HCT116 (cell line): ENCODE measurements around the gene KCNN3. TPM values are rescaled to one million over a fixed set of nuclear protein-coding genes. Genes with fewer than 3 reads are reported as not detected.

Experiments used
- ATAC-seq: fragments of 200-7000 bp; cut with Tn5 transposase; 2 replicates; pipeline ENCODE4 v1.9.1; 2020; ENCODE audit warnings: mild to moderate bottlenecking, moderate library complexity
- BruUV-seq: library from RNA; stranded (reverse); fragments of 400-500 nt; replicated peaks from 2 replicates; lab custom pipeline; 2021; lab: Mats Ljungman, UMichigan
- CTCF ChIA-PET: fragments of 300-600 bp; sonication (Branson Sonifier 250); formaldehyde crosslinking; loops from one replicate; lab custom pipeline; 2021; ENCODE audit warnings: antibody characterized with exemption; lab: Charles Lee
- POLR2A ChIA-PET: fragments of 300-600, 350-600 bp; sonication (Branson Sonifier 250); formaldehyde crosslinking; loops from one replicate; lab custom pipeline; 2021; ENCODE audit warnings: antibody characterized with exemption; lab: Charles Lee
- RAD21 ChIA-PET, 2 experiments: fragments of 300-600 bp; sonication (Branson Sonifier 250); formaldehyde crosslinking; loops; one replicate each; lab custom pipeline; 2023; ENCODE audit warnings: low total read pairs in 2 of 2; ENCODE audit not compliant: uncharacterized antibody in 2 of 2, unreplicated experiment in 2 of 2, low non-redundant PET in 1 of 2; lab: Charles Lee
- DNase-seq: peaks from one replicate; pipeline ENCODE4 v3.0.0-alpha.2; 2010; ENCODE audit warnings: low read depth, low spot score
- H2AFZ ChIP-seq: fragments of 200-600 bp; shearing (Covaris generic), sonication (generic); 2 replicates; pipeline ENCODE4 v1.6.1; 2017; ENCODE audit warnings: low read depth, mixed run types, mixed read lengths, antibody characterized with exemption, low read length; ENCODE audit not compliant: poor library complexity, severe bottlenecking
- H3K27ac ChIP-seq: 2 replicates; pipeline ENCODE4 v1.5.1; 2012; ENCODE audit warnings: low read depth, low read length
- H3K27me3 ChIP-seq: fragments of 200-600 bp; sonication (generic); 2 replicates; pipeline ENCODE4 v1.6.1; 2016; ENCODE audit warnings: mixed run types, low read length, mixed read lengths; ENCODE audit not compliant: insufficient read depth
- H3K36me3 ChIP-seq, 2 experiments: fragments of 200-500 bp in 1 of 2; fragments of 200-600 bp in 1 of 2; sonication (Bioruptor generic) in 1 of 2; sonication (generic) in 1 of 2; 2 replicates each; pipeline versions ENCODE4 v1.5.1 to v1.6.1; 2014 to 2016; ENCODE audit warnings: low read length in 2 of 2, inconsistent platforms in 1 of 2, mixed read lengths in 1 of 2, mixed run types in 1 of 2; ENCODE audit not compliant: insufficient read depth in 2 of 2, control insufficient read depth in 1 of 2
- H3K4me1 ChIP-seq, 2 experiments: fragments of 200-600 bp in 1 of 2; sonication (generic) in 1 of 2; 2 replicates each; pipeline versions ENCODE4 v1.5.1 to v1.6.1; 2012 to 2017; ENCODE audit warnings: low read length in 2 of 2, inconsistent platforms in 1 of 2, mild to moderate bottlenecking in 1 of 2, mixed read lengths in 1 of 2, mixed run types in 1 of 2, moderate library complexity in 1 of 2; ENCODE audit not compliant: insufficient read depth in 2 of 2, control insufficient read depth in 1 of 2
- H3K4me2 ChIP-seq: fragments of 200-600 bp; sonication (generic); 2 replicates; pipeline ENCODE4 v1.6.1; 2017; ENCODE audit warnings: mixed run types, low read length, mixed read lengths
- H3K4me3 ChIP-seq, 2 experiments: fragments of 200-600 bp in 1 of 2; sonication (generic) in 1 of 2; replicated peaks in 1 of 2; 2 replicates each; pipeline ENCODE4 v1.5.1; 2011 to 2016; ENCODE audit warnings: low read length in 2 of 2, control low read depth in 1 of 2, low read depth in 1 of 2, mild to moderate bottlenecking in 1 of 2, mixed read lengths in 1 of 2, mixed run types in 1 of 2
- H3K79me2 ChIP-seq: fragments of 200-600 bp; sonication (generic); 2 replicates; pipeline ENCODE4 v1.6.1; 2017; ENCODE audit warnings: mild to moderate bottlenecking, mixed run types, low read length, moderate library complexity, mixed read lengths; ENCODE audit not compliant: insufficient read depth
- H3K9ac ChIP-seq: fragments of 200-600 bp; sonication (generic); 2 replicates; pipeline ENCODE4 v1.6.1; 2016; ENCODE audit warnings: low read length, mixed read lengths
- H3K9me2 ChIP-seq: fragments of 200-600 bp; sonication (generic), shearing (Covaris generic); 2 replicates; pipeline ENCODE4 v1.6.1; 2017; ENCODE audit warnings: mixed run types, mild to moderate bottlenecking, moderate library complexity; ENCODE audit not compliant: insufficient read depth
- H3K9me3 ChIP-seq, 2 experiments: fragments of 200-500 bp in 1 of 2; fragments of 200-600 bp in 1 of 2; sonication (Bioruptor generic) in 1 of 2; sonication (generic) in 1 of 2; 2 replicates each; pipeline ENCODE4 v1.6.1; 2014 to 2017; ENCODE audit warnings: low read length in 2 of 2, mixed read lengths in 2 of 2, inconsistent platforms in 1 of 2, low read depth in 1 of 2, mild to moderate bottlenecking in 1 of 2, mixed run types in 1 of 2, moderate library complexity in 1 of 2; ENCODE audit not compliant: control insufficient read depth in 1 of 2, insufficient read depth in 1 of 2
- H4K20me1 ChIP-seq: fragments of 200-600 bp; sonication (generic), shearing (Covaris generic); 2 replicates; pipeline ENCODE4 v1.6.1; 2017; ENCODE audit warnings: mixed run types, mild to moderate bottlenecking, moderate library complexity; ENCODE audit not compliant: insufficient read depth
- EGR1 ChIP-seq: IDR thresholded peaks from 2 replicates; pipeline ENCODE4 v1.6.1; 2012; ENCODE audit warnings: low read depth
- ELF1 ChIP-seq: IDR thresholded peaks from 2 replicates; pipeline ENCODE4 v1.6.1; 2012; ENCODE audit warnings: low read depth, borderline replicate concordance
- EZH2 ChIP-seq: fragments of 200-600 bp; sonication (generic); IDR thresholded peaks from 2 replicates; pipeline ENCODE4 v1.6.1; 2017; ENCODE audit warnings: antibody characterized with exemption, mixed run types
- EZH2phosphoT487 ChIP-seq: fragments of 200-600 bp; IDR thresholded peaks from 2 replicates; pipeline ENCODE4 v1.6.1; 2018; ENCODE audit warnings: antibody characterized with exemption, borderline replicate concordance
- FOSL1 ChIP-seq: IDR thresholded peaks from 2 replicates; pipeline ENCODE4 v1.6.1; 2012; ENCODE audit warnings: low read depth
- JUND ChIP-seq: IDR thresholded peaks from 2 replicates; pipeline ENCODE4 v1.6.1; 2012
- POLR2A ChIP-seq: IDR thresholded peaks from 2 replicates; pipeline ENCODE4 v1.7.0; 2011; ENCODE audit warnings: borderline replicate concordance; ENCODE audit not compliant: insufficient read depth, insufficient read length; ENCODE audit errors: extremely low read depth
- POLR2AphosphoS5 ChIP-seq: IDR thresholded peaks from 2 replicates; pipeline ENCODE4 v1.6.1; 2011; ENCODE audit warnings: mild to moderate bottlenecking, low read depth, low read length, moderate library complexity
- RAD21 ChIP-seq: IDR thresholded peaks from 2 replicates; pipeline ENCODE4 v1.6.1; 2012; ENCODE audit warnings: low read depth, mild to moderate bottlenecking
- SIN3A ChIP-seq: IDR thresholded peaks from 2 replicates; pipeline ENCODE4 v1.6.1; 2012; ENCODE audit warnings: low read depth
- TCF7L2 ChIP-seq: IDR thresholded peaks from 2 replicates; pipeline ENCODE4 v1.7.0; 2011; ENCODE audit warnings: borderline replicate concordance, inconsistent platforms; ENCODE audit not compliant: insufficient read depth, insufficient read length; ENCODE audit errors: extremely low read depth
- YY1 ChIP-seq: IDR thresholded peaks from 2 replicates; pipeline ENCODE4 v1.6.1; 2011; ENCODE audit warnings: low read length, low read depth, moderate library complexity, mild to moderate bottlenecking; ENCODE audit not compliant: insufficient replicate concordance; ENCODE audit errors: extremely low read depth
- ZBTB33 ChIP-seq: IDR thresholded peaks from 2 replicates; pipeline ENCODE4 v1.6.1; 2011; ENCODE audit warnings: mild to moderate bottlenecking, low read length, moderate library complexity; ENCODE audit not compliant: insufficient replicate concordance; ENCODE audit errors: extremely low read depth
- ZFX ChIP-seq: fragments of 450-650 bp; IDR thresholded peaks from 2 replicates; pipeline ENCODE4 v1.6.1; 2017
- ZNF274 ChIP-seq: fragments of 200-500 bp; sonication (Bioruptor generic); IDR thresholded peaks from 2 replicates; pipeline ENCODE4 v1.6.1; 2014; ENCODE audit warnings: mild to moderate bottlenecking, low read depth, low read length, inconsistent platforms
- intact Hi-C: fragments of 100-400 bp; cut with micrococcal nuclease; formaldehyde crosslinking; loops from 2 replicates; pipeline ENCODE4 v1.10.0; 2022
- total RNA-seq: library from RNA; stranded (reverse); gene quantifications from one replicate; pipeline ENCODE4 v1.2.1, GENCODE V29; 2021; ENCODE audit not compliant: unreplicated experiment
- TF ChIP-seq, protein P1 (sequence below): IDR thresholded peaks from 2 replicates; pipeline ENCODE4 v1.6.1; 2012
- TF ChIP-seq, protein P2 (sequence below): IDR thresholded peaks from 2 replicates; pipeline ENCODE4 v1.6.1; 2012

Gene KCNN3
- total RNA-seq, 1 experiment from 2014 or later: 1.1 TPM

GRCh38 chr1:154866257-154867063 lies 3.6 kb downstream of the KCNN3 start:
- no TSS peak for BruUV-seq
- no peaks in the 10 kb centered on the region for H3K9me2 ChIP-seq
- TF ChIP-seq ZFX (no peak), SIN3A (no peak), ZNF274 (no peak), EZH2 (no peak), POLR2A (no peak), FOSL1 (no peak), YY1 (no peak)
- TF ChIP-seq, all 23 proteins: peak for 0
- RAD21 ChIA-PET: no interaction called here
- no peak overlapping the region for H3K4me2 ChIP-seq
- peaks cover 0 to 24% of the 10 kb centered on the region in 2 experiments; a peak in 3 of 4 replicates for H3K4me1 ChIP-seq
- no peak for DNase-seq
- no peaks in the 10 kb centered on the region for H3K36me3 ChIP-seq
- CTCF ChIA-PET: no interaction called here
- ATAC-seq: no peak
- POLR2A ChIA-PET: no interaction called here
- H3K27ac ChIP-seq: no peak overlapping the region
- no peaks in the 10 kb centered on the region for H4K20me1 ChIP-seq
- intact Hi-C loops: no loop called here
- no peaks in the 10 kb centered on the region for H3K9me3 ChIP-seq
- no peaks in the 10 kb centered on the region for H3K79me2 ChIP-seq
- no peak overlapping the region for H3K4me3 ChIP-seq
- H3K9ac ChIP-seq: no peak overlapping the region
- peaks cover 4% of the 10 kb centered on the region; the same call in 1 of the 2 replicates for H3K27me3 ChIP-seq
- H2AFZ ChIP-seq: no peak overlapping the region

DNA sequence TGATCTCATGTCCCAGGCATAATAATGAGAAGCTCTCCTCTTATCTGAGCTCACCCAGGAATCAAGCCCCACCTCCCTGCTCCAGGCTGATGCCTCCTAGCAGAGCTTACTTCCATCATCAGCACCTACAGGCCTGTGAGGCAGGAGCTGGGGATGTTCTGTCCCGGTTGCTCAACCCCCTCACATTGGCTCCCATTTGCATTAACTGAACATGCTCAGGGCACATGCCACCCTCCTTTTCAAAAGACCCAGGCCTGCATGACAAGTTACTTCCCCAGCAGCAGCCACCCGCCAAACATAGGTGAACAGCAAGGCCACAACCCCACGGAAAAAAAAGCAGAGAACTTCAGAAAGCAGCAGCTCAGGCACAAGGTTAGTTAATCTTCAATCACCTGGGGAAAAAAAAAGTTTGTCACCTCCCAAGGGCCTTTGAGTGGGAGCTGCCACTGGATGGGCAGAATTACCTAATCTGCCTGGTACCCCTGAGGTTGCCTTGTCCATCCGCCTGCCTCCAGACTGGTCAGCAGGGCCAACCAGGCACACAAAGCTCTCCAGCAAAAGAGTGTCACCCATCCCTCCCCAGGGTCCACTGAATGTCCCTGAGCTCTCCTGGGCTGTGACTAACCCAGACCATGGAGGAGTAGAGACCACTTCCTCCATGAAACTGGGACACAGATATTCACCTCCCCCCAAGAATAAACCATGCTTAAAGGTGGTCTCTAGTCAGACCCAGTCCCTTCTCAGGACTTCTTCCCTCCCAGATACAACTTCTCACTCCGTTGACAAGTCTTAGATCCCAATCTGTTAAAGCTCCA lies 4.4 kb downstream of the KCNN3 start:
- Histone ChIP-seq H3K27me3 (peaks cover 4% of the 10 kb centered on the region; the same call in 1 of the 2 replicates), H3K9ac (no peak overlapping the region), H2AFZ (no peak overlapping the region), H4K20me1 (no peaks in the 10 kb centered on the region), H3K36me3 (no peaks in the 10 kb centered on the region), H3K27ac (no peak overlapping the region), H3K79me2 (no peaks in the 10 kb centered on the region), H3K4me3 (no peak overlapping the region), H3K4me1 (peaks cover 0 to 22% of the 10 kb centered on the region in 2 experiments; a peak in 3 of 4 replicates), H3K9me3 (no peaks in the 10 kb centered on the region), H3K9me2 (no peaks in the 10 kb centered on the region), H3K4me2 (no peak overlapping the region)
- POLR2A ChIA-PET: no interaction called here
- ATAC-seq (no peak), DNase-seq (no peak)
- BruUV-seq: no TSS peak
- intact Hi-C loops: no loop called here
- RAD21 ChIA-PET: interaction anchor here in 1 of 2 experiments (0.5 kb wide), 1 partner anchor 13 kb away, joined by 3 read pairs; no protein-coding TSS in a partner anchor
- CTCF ChIA-PET: no interaction called here
- TF ChIP-seq, protein P1, sequence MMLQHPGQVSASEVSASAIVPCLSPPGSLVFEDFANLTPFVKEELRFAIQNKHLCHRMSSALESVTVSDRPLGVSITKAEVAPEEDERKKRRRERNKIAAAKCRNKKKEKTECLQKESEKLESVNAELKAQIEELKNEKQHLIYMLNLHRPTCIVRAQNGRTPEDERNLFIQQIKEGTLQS: no peak
- TF ChIP-seq TCF7L2: no peak
- TF ChIP-seq ZBTB33: no peak
- TF ChIP-seq EZH2phosphoT487: no peak
- no peak for TF ChIP-seq POLR2AphosphoS5
- TF ChIP-seq POLR2A: no peak
- no peak for TF ChIP-seq RAD21
- TF ChIP-seq EGR1: no peak
- no peak for TF ChIP-seq ELF1
- TF ChIP-seq, protein P2, sequence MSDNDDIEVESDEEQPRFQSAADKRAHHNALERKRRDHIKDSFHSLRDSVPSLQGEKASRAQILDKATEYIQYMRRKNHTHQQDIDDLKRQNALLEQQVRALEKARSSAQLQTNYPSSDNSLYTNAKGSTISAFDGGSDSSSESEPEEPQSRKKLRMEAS: no peak
- no peak for TF ChIP-seq JUND
